Heart right ventricle (tissue), 16 donors: ENCODE results near the gene SIN3A. TPM values are rescaled to one million over a fixed set of nuclear protein-coding genes. Genes with fewer than 3 reads are reported as not detected.
A peak's percentile ranks its signal among the peaks of the same experiment; 100 is the strongest.
"Not testable (repeated sequence)": the region's sequence is repeated elsewhere in the genome, so short reads cannot be mapped to it uniquely, and the experiment has no call there.

Experiments
- ATAC-seq, 8 donors: fragments of 200-7000 bp; cut with Tn5 transposase; one replicate each; pipeline ENCODE4 v1.9.1; 2020; ENCODE audit warnings: mild to moderate bottlenecking in 8 of 8, moderate library complexity in 8 of 8, moderate number of reproducible peaks in 1 of 8
- DNase-seq, 2 donors: peaks; one replicate each; pipeline ENCODE4 v3.0.0-alpha.2; 2020
- H3K27ac ChIP-seq, 10 donors: fragments of 200-600 bp; sonication (generic) in 2 of 10; one replicate each; pipeline versions ENCODE4 v1.5.0 to v1.8.0; 2020 to 2022; ENCODE audit warnings: mild to moderate bottlenecking in 3 of 10
- H3K27me3 ChIP-seq, 7 donors: fragments of 200-600 bp; one replicate each; pipeline ENCODE4 v1.8.0; 2021 to 2022; ENCODE audit warnings: mild to moderate bottlenecking in 2 of 7
- H3K36me3 ChIP-seq, 9 donors: fragments of 200-600 bp; sonication (generic) in 1 of 9; one replicate each; pipeline versions ENCODE4 v1.5.0 to v1.8.0; 2020 to 2022; ENCODE audit warnings: mild to moderate bottlenecking in 2 of 9
- H3K4me1 ChIP-seq, 9 donors: fragments of 200-600 bp; sonication (generic) in 1 of 9; one replicate each; pipeline versions ENCODE4 v1.5.0 to v1.8.0; 2020 to 2022; ENCODE audit warnings: mild to moderate bottlenecking in 4 of 9
- H3K4me3 ChIP-seq, 10 donors: fragments of 200-600 bp; sonication (generic) in 2 of 10; one replicate each; pipeline versions ENCODE4 v1.5.0 to v1.8.0; 2020 to 2022; ENCODE audit warnings: mild to moderate bottlenecking in 7 of 10, moderate library complexity in 2 of 10
- H3K9me3 ChIP-seq, 11 donors: fragments of 200-600 bp in 10 of 11; sonication (generic) in 2 of 11; one replicate each; pipeline versions ENCODE4 v1.5.0 to v1.8.0; 2013 to 2022; ENCODE audit warnings: mild to moderate bottlenecking in 2 of 11, control low read depth in 1 of 11, moderate library complexity in 1 of 11
- CTCF ChIP-seq, 9 donors: fragments of 200-600 bp; sonication (generic) in 2 of 9; IDR thresholded peaks; one replicate each; pipeline versions ENCODE4 v1.5.0 to v1.8.0; 2021 to 2022; ENCODE audit warnings: antibody characterized with exemption in 9 of 9, mild to moderate bottlenecking in 5 of 9, moderate library complexity in 1 of 9
- WGBS, 2 donors: extraction: QIAGEN DNeasy Blood & Tissue Kit; methylation state at CpG; one replicate each; pipeline ENCODE4 v1.1.7; 2013; ENCODE audit warnings: inconsistent platforms in 1 of 2; 5-methylcytosine and 5-hydroxymethylcytosine counted together
- intact Hi-C, 10 donors: fragments of 100-400 bp; cut with DNase I; formaldehyde crosslinking; loops; one replicate each; pipeline versions ENCODE4 v1.11.1 to v1.14.2; 2022
- polyA plus RNA-seq, 2 donors: library from polyadenylated mRNA; stranded (reverse); fragments of 200-250 nt; gene quantifications; one replicate each; pipeline ENCODE4 v1.2.3, GENCODE V29; 2013
- total RNA-seq, 10 donors: library from RNA; stranded (reverse); fragmentation: NEBNext Ultra II Directional in 3 of 10; extraction: Animal tissue kit (Norgen Biotek cat#: 25700) in 3 of 10; gene quantifications; one replicate each; pipeline versions ENCODE4 v1.2.1 to v1.2.4, GENCODE V29; 2021 to 2023
- donor health status: Arrhythmogenic right ventricular cardiomyopathy.
- donor health status: ischemic (EF 13 %, LVEDD 7.1; RV severe dilation, severe dysfunction).
- donor health status: healthy with polysubstance abuse.
- donor health status: DM: no; HTN: yes; CAD: no.
- donor health status: DM: no; HTN: no; CAD: no.
- donor health status: ischemic (EF 25% LVEDD 6.9; RV normal size, moderate dysfunction).
- donor health status: ischemic (EF 25% LVEDD 5.7; RV mildly dilated, moderate dysfunction).
- donor health status: healthy.
- donor health status: DM: yes; HTN: yes; CAD: no.
- donor health status: Ischemic cardiomyopathy.
- donor health status: ischemic (EF 35%, LVEDD 5.7; RV mildly dilated, moderate dysfunction).
- donor health status: nonischemic (EF 11% LVEDD 7.7; RV severe dilation, severe dysfunction).
- donor health status: DM: yes; HTN: yes; CAD: no.
- donor health status: PGD.
- donor health status: ischemic (EF 29% LVEDD 5.4; RV normal size, mild dysfunction).
- donor health status: nonischemic (EF 23%, LVEDD 6.1; RV moderate dilation, normal function).

SIN3A gene
- total and polyA plus RNA-seq, 12 donors: 7.9 to 41.8 (median 29.3) TPM

GRCh38 chr15:75450307-75451201 lies 936 bp downstream of the SIN3A start:
- H3K4me1 ChIP-seq: peaks cover 0 to 61% (median 30%) of the 10 kb centered on the region in 9 donors
- ATAC-seq (peak; percentile 41 to 73 (median 53)), DNase-seq (peak; percentile 97 to 98)
- no peaks in the 10 kb centered on the region for H3K27me3 ChIP-seq
- peak in 5 of 9 donors; percentile 13 to 27 (median 25) for TF ChIP-seq CTCF (IDR thresholded peaks at IDR 0.05)
- intact Hi-C loops: loop anchor here in 5 of 10 donors (1.0 to 10.0 kb wide), 5 partner anchors 78 to 189 kb away; partner anchors contain the start of genes SNUPN (in 4 of the 5) and MAN2C1 (in 3 of the 5)
- WGBS, 2 donors: 0 to 1% methylated on average over 46 to 62 of the region's 62 CpGs
- H3K4me3 ChIP-seq: peak overlapping the region; percentile 39 to 97 (median 82)
- H3K9me3 ChIP-seq: no peaks in the 10 kb centered on the region
- peaks cover 0 to 15% (median 0%) of the 10 kb centered on the region in 9 donors for H3K36me3 ChIP-seq
- peak overlapping the region in 9 of 10 donors; percentile 85 to 98 (median 93) for H3K27ac ChIP-seq

- H3K27me3 ChIP-seq: no peaks in the 10 kb centered on the region
- peak overlapping the region in 8 of 10 donors; percentile 85 to 98 (median 93) for H3K27ac ChIP-seq
- peak overlapping the region; percentile 39 to 97 (median 82) for H3K4me3 ChIP-seq
- intact Hi-C loops: loop anchor here in 5 of 10 donors (5.0 to 10.0 kb wide), 4 partner anchors 77 to 178 kb away; partner anchors contain the start of genes SNUPN (in 4 of the 5) and MAN2C1 (in 3 of the 5)
- peaks cover 0 to 18% (median 0%) of the 10 kb centered on the region in 9 donors for H3K36me3 ChIP-seq
- ATAC-seq (no peak), DNase-seq (no peak)
- no peak for TF ChIP-seq CTCF (IDR thresholded peaks at IDR 0.05)
- peaks cover 0 to 64% (median 30%) of the 10 kb centered on the region in 9 donors for H3K4me1 ChIP-seq
- WGBS, 2 donors: 59 to 61% methylated on average over 14 of the region's 14 CpGs
- H3K9me3 ChIP-seq: no peaks in the 10 kb centered on the region
Observed at GRCh38 chr15:75449585-75450306, 1.7 kb downstream of the SIN3A start.

GRCh38 chr15:75448171-75448570 lies 3.3 kb downstream of the SIN3A start:
- WGBS, 2 donors: 85 to 87% methylated on average over 13 of the region's 13 CpGs
- ATAC-seq, H3K27me3 ChIP-seq, intact Hi-C loops, H3K4me3 ChIP-seq, DNase-seq, H3K27ac ChIP-seq, H3K9me3 ChIP-seq: not testable (repeated sequence)
- peaks cover 0 to 26% (median 0%) of the 10 kb centered on the region in 9 donors for H3K36me3 ChIP-seq
- H3K4me1 ChIP-seq: peaks cover 0 to 70% (median 28%) of the 10 kb centered on the region in 9 donors

GRCh38 chr15:75446151-75446550 lies 5.3 kb downstream of the SIN3A start:
- no peak for TF ChIP-seq CTCF (IDR thresholded peaks at IDR 0.05)
- DNase-seq: no peak
- Histone ChIP-seq H3K4me1 (peaks cover 0 to 60% (median 18%) of the 10 kb centered on the region in 9 donors), H3K36me3 (peaks cover 0 to 44% (median 3%) of the 10 kb centered on the region in 9 donors), H3K4me3 (no peak overlapping the region), H3K27me3 (no peaks in the 10 kb centered on the region), H3K9me3 (no peaks in the 10 kb centered on the region), H3K27ac (no peak overlapping the region)
- intact Hi-C loops: no loop called here
- 84 to 87% methylated on average over 3 of the region's 3 CpGs for WGBS, 2 donors
- ATAC-seq: no peak

GRCh38 chr15:75445324-75445723 lies 6.2 kb downstream of the SIN3A start:
- H3K27me3 ChIP-seq, intact Hi-C loops, ATAC-seq, DNase-seq, H3K4me3 ChIP-seq, H3K27ac ChIP-seq, H3K9me3 ChIP-seq: not testable (repeated sequence)
- 87 to 92% methylated on average over 10 of the region's 10 CpGs for WGBS, 2 donors
- H3K36me3 ChIP-seq: peaks cover 0 to 51% (median 3%) of the 10 kb centered on the region in 9 donors
- peaks cover 0 to 58% (median 18%) of the 10 kb centered on the region in 9 donors for H3K4me1 ChIP-seq

- 86 to 92% methylated on average over 8 of the region's 8 CpGs for WGBS, 2 donors
- H3K27ac ChIP-seq, intact Hi-C loops, DNase-seq, ATAC-seq, H3K27me3 ChIP-seq, H3K9me3 ChIP-seq, H3K4me3 ChIP-seq: not testable (repeated sequence)
- Histone ChIP-seq H3K4me1 (peaks cover 0 to 45% (median 7%) of the 10 kb centered on the region in 9 donors), H3K36me3 (peaks cover 0 to 53% (median 3%) of the 10 kb centered on the region in 9 donors)
Observed at GRCh38 chr15:75443972-75444453, 7.5 kb downstream of the SIN3A start.
